GM15510 (cell line): ENCODE measurements around the gene ITSN1.

Experiments
- POLR2A ChIP-seq: IDR thresholded peaks from 3 replicates; pipeline ENCODE4 v1.6.1; 2011; ENCODE audit warnings: borderline replicate concordance; ENCODE audit not compliant: insufficient read length; ENCODE audit errors: extremely low read depth

ITSN1 gene

DNA sequence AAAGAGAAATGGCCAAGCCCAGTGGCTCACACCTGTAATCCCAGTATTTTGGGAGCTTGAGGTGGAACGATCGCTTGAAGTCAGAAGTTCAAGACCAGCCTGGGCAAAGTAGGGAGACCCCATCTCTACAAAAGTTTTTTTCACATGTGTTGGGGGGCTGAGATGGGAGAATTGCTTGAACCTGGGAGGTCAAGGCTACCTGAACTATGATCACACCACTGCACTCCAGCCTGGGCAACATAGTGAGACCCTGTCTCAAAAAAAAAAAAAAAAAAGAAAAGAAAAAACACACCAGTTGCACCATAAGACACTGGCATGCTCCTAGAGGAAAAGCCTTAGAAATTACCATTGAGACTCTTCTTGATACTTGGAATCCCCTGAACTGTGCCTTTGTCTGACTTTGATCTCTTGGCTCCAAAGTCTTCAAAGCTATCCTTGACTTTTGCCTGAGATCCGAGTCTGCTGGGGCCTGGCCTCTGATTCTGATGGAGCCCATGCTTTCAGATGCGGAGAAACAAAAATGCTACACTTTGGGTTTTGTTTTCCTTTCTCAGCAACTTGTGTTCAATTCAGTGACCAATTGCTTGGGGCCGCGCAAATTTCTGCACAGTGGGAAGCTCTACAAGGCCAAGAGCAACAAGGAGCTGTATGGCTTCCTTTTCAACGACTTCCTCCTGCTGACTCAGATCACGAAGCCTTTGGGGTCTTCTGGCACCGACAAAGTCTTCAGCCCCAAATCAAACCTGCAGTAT, 239.6 kb downstream of the ITSN1 start:
- no peak for TF ChIP-seq POLR2A

DNA sequence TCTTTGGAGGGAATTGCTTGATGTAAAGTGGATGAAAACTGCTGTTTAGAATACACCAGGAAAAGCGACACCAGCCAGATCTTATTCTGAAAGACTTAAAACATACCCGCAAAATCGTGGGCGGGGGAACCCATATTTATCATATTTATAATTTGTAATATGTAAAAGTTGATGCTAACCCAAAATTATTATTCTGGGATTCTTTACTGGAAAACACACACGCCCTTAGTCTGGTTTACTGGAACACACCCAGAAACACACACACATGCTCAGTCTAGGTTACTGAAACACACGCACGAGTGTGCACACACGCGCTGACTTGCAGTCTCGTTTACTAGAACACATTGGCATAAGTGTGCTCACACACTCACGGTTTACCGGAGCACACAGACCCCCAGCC, 240.8 kb downstream of the ITSN1 start:
- no peak for TF ChIP-seq POLR2A

DNA sequence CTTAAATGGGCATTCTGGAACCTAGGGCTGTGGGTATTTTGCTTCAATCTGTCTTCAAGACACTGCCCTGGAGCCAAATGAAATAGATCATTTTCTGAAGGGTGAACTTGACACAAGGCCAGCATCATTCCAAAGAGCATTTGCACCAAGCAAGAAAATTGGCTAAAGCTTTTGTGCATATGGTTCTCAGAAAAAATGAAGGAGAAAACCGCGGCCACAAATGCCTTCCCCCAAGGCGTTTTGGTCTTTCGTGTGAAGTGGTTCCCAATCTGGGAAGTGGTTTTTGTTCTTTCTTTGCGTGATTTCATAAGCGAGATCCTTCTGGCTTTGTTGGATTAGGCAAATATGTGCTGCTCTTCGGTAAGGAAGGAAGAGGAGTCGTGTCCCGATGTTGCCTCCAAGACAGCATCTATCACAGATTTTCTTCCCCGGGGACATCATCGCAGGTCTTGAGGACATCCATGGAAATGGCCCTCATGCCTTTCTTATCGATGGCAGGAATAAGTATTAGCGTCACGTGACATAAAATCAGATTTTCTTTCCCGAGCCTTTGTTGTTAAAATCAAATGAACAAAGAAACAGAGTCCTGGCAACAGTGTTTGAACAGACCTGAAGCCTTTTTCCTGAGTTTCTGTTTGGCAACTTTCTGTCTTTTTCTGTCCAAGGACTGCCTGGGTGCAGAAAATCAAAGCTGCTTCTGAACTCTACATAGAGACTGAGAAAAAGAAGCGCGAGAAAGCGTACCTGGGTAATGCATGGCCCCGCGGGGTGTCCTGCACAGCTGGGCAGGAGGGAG, 242.3 kb downstream of the ITSN1 start:
- TF ChIP-seq POLR2A, result no peak

DNA sequence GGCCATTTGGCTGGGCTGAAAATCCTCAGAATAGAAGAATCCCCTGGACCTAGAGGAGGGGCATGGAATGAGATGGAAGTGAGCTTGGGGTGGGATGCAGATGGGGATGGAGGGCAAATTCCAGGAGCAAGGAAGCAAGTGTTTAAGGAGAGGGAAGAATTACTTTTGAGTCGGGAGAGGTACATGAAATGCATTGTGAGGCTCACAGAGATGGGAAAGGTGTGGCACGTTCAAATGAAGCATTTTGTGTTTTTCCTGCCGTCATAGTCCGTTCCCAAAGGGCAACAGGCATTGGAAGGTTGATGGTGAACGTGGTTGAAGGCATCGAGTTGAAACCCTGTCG, 242.8 kb downstream of the ITSN1 start:
- no peak for TF ChIP-seq POLR2A

DNA sequence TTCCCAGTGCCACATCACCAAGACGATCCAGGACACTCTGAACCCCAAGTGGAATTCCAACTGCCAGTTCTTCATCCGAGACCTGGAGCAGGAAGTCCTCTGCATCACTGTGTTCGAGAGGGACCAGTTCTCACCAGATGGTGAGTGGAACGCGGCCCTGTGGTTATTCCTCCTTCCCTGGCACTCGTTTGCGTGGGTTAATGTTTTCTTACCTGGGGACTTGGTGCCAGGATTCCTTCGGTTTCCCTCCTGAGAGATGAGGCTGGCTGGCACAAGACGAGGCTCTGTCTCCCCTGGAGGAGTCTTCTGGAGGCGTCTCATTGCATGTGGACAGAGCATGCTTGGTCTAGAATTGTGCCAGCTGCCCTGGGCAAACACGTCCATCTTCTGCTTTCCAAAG, 244.0 kb downstream of the ITSN1 start:
- TF ChIP-seq POLR2A, result no peak

DNA sequence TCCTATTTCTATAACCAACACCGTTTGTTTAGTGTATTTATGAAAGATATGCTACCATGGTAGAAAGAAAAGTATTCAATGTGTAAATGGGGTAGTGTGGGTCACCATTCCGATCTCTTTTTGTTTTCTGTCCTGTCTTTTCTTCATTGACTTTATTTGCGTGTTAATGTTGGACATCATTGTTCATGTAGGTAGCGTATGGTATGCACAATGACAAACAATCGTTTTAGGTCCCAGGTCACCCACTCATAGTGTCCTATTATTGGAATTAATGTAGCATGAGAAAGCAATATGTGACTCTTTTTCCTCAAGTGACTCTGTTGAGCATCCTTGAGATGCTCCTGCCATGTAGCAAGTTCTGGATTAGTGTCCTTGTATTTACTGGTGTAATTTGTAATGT, 247.9 kb downstream of the ITSN1 start:
- TF ChIP-seq POLR2A, result no peak

DNA sequence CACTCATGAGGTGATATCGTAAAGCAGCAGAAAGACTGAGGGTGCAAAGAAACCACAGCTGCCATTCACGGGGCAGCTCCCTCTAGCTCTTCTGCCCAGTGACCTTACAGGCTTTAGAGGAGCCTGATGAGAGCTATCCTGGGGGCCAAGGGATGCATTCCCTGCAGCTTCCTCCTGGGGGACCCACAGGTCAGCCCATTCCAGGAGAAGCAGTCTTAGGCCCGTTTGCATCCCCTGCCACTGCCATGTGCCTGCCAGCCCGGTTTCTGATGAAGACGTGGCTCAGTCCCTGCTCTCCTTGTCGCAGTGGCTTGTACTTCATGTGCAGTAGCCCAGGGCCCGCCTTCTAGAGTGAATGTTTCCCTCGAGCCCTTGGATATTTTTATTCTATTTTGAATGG, 250.6 kb downstream of the ITSN1 start:
- no peak for TF ChIP-seq POLR2A

DNA sequence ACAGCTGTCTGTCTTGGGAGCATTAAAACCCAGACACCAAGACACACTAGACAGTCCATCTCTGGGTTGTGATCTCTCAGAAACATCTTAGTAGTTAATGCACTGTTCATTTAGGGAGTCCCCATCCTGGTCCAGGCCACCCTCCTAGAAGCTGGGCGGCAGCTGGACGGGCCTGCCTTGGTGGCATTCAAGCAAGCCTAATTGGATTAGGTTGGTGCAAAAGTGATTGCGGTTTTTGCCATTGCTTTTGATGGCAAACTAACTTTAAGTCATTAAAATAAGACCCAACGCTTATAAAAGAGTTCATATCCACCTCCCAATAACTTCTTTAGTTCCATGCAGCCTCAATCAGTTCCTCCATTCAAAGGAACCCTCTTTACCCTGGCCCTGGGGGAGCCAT, 251.6 kb downstream of the ITSN1 start:
- no peak for TF ChIP-seq POLR2A

DNA sequence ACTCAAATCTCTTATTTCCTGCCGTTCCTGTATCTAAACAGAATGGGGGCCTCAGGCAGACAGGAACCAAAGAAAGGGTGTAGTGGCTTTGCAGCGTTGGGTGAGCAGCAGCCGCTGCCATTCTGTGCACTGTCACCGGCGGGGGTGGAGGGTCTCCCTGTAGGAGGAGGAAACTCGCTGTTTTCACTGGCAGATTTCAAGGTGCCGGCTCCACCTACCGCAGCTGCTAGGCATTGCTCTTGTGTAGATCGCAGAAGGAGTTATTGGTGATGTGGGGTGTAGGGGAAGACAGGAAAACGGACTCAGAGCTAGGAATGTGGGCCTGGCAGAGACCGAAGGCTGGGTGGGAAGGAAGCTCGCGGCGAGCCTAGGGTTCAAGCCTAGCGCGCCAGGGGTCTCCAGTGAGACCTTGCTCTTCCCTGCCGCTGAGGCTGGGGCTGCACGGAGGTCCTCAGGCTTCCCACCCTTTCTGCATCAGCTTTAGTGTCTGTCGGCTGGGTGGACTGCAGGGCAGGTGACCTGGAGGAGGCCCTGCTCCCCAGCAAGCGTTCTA, 252.5 kb downstream of the ITSN1 start:
- TF ChIP-seq POLR2A, result no peak

DNA sequence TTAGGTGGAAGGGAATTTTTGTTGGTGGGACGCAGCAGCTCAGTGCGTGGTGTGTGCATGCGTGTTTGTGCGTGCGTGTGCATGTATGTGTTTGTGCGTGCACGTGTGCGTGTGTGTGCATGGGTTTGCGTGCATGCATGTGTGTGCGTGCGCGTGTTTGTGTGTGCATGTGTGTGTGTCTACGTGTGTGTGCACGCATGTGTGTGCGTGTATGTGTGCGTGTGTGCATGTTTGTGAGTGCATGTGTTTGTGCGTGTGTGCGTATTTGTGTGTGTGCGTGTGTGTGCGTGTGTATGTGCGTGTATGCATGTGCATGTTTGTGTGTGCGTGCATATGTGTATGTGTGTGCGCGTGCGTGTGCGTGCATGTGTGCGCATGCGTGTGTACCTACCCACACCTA, 253.1 kb downstream of the ITSN1 start:
- TF ChIP-seq POLR2A, result no peak

DNA sequence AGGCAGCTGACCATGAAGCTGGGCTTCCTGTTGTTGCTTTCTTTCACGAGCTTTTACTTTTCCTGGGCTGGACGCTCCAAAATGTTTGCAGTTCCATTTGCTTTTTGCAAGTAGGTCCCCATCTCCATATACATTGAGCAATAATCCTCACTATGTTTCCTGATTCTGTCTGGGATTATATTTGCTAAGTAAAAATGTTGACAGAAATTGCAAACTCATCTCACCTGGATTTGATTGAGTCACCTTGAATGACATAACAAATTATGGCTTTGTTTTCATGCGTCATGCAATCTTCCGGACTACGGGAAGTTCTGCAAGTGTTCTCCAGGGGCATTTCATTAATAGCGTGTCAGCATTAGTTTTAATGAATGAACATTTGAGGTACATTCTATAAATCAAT, 254.4 kb downstream of the ITSN1 start:
- TF ChIP-seq POLR2A, result no peak

DNA sequence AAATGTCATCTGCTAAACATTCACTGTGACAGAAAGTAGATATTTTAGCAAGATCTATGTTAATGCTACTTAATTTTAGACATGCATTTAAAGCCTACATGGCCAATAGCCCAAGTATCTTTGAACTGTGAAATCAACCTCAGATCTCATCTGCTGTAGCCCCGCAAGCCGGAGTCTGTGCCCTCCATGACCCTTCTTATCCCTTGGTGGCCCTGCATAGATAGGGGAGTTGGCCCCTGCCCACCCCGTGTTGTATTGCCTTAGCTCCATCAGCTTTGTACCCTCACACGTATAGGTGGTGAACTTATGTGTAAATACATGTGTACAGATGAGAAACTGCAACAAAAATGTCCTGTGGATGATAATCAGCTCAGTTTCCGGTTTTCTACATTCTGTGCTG, 254.8 kb downstream of the ITSN1 start:
- TF ChIP-seq POLR2A, result no peak

DNA sequence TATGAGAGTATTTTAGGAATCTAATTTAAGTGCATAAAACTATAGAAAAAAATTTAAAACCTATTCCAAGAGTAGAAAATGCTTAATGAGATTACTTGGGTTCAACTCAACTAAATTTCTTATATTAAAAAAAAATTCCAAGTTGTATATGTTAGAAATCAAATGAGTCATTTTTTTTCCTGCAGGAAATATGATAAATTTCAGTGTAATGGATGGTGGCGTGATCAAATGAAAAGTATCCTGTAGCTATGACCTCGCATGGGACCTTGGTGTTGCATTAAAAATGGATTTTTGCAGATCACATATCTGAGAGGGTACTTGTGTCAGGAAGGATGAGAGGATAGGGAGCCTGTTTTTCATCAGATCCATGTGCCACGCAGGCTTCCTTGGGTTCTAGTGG, 255.4 kb downstream of the ITSN1 start:
- TF ChIP-seq POLR2A, result no peak

DNA sequence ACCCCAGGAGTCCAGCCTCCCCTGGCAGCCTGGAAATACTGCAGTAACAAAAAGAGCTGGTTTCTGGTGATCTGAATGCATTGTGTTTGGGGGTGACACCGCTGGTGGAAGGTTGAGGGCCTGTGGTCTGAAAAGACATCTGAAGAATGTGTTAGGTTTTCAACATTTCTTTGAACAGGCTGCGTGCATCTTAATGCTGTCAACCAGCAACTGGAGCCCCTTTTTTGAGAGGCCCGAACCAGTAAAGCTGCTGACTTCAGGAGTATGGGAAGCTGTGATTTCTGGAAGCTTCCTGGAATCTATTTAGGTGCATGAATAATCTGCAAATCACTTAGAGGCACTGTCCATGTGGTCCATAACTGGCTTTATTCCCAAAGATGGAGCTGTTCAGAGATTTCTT, 256.3 kb downstream of the ITSN1 start:
- TF ChIP-seq POLR2A, result no peak

DNA sequence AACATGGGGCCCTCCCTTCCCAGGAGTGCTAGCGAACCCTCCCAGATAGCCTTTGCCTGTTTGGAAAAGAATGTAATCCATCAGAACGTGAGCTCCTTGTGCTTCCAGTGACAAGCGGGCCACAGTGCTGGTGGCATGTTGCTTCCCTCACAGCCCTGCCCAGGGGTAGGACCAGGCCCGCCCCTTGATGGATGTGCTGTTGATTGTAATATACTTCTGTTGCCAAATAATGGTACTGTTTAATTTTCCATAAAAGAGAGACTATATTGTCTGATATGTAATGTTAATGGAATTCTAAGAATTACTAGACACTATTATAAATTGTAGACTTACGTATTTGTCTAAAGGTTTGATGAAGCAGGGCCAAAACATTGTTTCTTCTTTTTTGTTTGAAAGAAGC, 256.9 kb downstream of the ITSN1 start:
- no peak for TF ChIP-seq POLR2A
